OCI-LY7 (cell line): ENCODE data around the gene IGSF21.

Experiments
- CTCF ChIP-seq: fragments of 200-600 bp; sonication (generic); conservative IDR thresholded peaks from 2 replicates; pipeline ENCODE4 v1.5.1; 2014; ENCODE audit warnings: mild to moderate bottlenecking, antibody characterized with exemption, low read length, moderate library complexity, mixed read lengths
- EZH2phosphoT487 ChIP-seq: fragments of 200-600 bp; sonication (generic); IDR thresholded peaks from 2 replicates; pipeline ENCODE4 v1.6.1; 2018; ENCODE audit warnings: low read depth, borderline replicate concordance, mild to moderate bottlenecking, mixed run types, antibody characterized with exemption, low read length, moderate library complexity, mixed read lengths

DNA sequence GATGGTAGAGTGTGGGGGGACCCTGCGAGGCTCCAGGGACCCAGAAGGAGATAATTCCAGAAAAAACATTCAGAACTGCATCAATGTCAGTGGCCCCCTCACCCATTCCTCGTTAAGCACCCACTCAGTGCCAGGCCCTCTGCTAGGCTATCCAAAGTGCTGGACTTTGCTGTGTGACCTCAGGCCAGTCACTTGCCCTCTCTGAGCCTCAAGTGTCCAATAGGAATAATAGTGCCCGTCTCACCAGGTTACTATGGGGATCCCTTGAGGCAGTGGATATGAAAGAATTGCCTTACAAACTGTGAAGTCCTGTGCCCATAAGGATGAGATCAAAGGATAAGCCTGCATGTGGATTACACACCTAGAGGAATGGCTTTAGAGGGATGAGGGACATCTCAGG, 83.4 kb downstream of the IGSF21 start:
- no peak for TF ChIP-seq CTCF
- no peak for TF ChIP-seq EZH2phosphoT487
